DND-41 (cell line): Measurements from ENCODE around the gene SEMA3D.

ENCODE experiments used
- CTCF ChIP-seq: IDR thresholded peaks from 2 replicates; pipeline ENCODE4 v1.5.1; 2012; ENCODE audit warnings: borderline replicate concordance, low read length, moderate library complexity, mild to moderate bottlenecking; ENCODE audit not compliant: poor library complexity, severe bottlenecking; ENCODE audit errors: extremely low read depth
- EZH2 ChIP-seq: IDR thresholded peaks from 3 replicates; pipeline ENCODE4 v1.6.1; 2012; ENCODE audit warnings: borderline replicate concordance, low read depth, mild to moderate bottlenecking, moderate library complexity, low read length, inconsistent platforms; ENCODE audit not compliant: severe bottlenecking

DNA sequence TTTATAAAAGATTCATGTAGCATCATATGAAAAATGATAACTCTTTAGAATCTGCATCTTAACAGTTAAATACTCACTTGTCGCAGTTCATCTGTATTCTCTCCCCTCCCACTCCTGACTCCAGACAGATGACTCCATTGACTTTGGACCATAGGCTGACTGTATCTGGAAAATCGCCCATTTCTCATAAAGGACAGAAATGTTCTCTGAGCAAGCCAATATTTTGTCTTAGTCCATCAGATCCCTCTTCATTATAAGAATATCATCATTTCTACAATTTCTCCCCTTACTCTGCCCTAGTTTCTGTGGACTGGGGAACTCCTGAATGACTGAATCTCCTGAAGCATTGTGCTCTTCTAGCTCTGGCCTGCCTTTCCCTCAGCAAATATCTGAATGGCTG is 125.4 kb downstream of the SEMA3D start:
- TF ChIP-seq CTCF (no peak), EZH2 (no peak)
